NK-92 treated with Interleukin-12 subunit alpha and Interleukin-12 subunit beta, amount 100 ng/mL, for 24 hours (cell line): ENCODE measurements around the gene GAB2.
"Not testable (repeated sequence)": the region's sequence is repeated elsewhere in the genome, so short reads cannot be mapped to it uniquely, and the experiment has no call there.

Experiments used
- DNase-seq: peaks from one replicate; lab custom pipeline; 2025; lab: John Stamatoyannopoulos, UW

The GAB2 gene

DNA sequence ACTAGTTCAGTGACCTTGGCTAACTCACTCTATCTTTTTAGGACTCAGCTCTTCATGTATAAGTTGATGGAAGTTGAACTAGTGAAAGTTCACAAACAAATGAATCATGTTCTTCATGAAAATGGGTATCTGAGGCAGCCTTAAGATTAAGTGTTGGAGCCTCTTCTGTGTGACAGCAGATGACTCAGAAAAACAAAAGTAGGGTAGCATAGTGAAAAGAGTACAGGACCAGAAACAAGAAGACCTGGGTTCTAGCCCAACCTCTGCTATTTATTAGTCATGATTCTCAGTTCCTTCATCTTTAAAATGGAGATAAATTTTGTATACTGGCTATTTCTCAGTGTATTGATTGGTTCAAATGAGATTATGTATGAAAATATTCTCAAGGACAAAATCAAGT, 168.7 kb downstream of the GAB2 start:
- no peak for DNase-seq

GRCh38 chr11:78248191-78248590, 169.4 kb downstream of the GAB2 start:
- DNase-seq: no peak

- no peak for DNase-seq
Observed at GRCh38 chr11:78244546-78245255, 172.9 kb downstream of the GAB2 start.

DNA sequence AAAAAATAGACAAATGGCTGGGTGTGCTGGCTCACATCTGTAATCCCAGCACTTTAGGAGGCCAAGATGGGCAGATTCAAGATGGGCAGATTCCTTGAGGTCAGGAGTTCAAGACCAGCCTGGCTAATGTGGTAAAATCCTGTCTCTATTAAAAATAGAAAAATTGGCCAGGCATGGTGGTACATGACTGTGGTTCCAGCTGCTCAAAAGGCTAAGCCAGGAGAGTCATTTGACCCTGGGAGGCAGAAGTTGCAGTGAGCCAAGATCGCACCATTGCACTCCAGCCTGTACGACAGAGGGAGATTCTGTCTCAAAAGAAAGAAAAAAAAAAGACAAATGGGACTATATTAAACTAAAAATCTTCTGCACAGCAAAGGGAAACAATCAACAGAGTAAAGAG, 173.5 kb downstream of the GAB2 start:
- no peak for DNase-seq

DNA sequence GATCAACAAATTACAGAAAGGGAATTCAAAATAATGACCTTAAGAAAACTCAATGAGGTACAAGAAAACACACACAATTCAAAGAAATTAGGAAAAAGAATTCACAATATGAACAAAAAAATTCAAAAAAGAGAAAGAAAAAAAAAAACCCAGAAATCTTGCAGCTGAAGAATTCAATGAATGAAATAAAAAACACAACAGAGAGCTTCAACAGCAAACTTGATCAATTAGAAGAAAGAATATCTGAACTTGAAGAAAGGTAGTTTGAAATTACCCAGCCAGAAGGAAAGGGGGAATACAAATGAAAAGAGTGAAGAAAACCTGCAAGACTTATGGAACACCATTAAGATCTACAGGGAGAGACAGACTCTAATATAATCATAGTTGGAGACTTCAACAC, 176.1 kb downstream of the GAB2 start:
- no peak for DNase-seq

DNA sequence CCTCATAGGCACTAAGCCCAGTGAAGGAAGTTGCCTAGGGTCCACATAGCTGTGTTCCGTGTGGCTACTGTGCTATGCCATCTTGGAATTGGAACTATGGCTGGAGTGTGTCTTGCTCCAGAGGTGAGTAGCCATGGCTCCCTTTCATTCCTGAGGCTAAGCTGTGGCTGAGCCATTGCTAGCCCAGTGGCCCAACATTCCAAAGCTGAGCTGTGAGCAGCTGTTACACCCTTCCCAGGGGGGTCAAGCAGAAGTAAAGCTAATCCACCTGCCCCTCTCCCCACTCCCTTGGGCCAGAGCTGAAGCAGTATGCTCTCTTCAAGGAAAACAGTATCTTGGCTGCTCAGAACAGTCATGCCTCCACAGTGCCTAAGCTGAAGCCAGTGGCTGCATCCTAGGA, 177.8 kb downstream of the GAB2 start:
- DNase-seq: no peak

- DNase-seq: no peak
Observed at GRCh38 chr11:78237293-78238046, 180.2 kb downstream of the GAB2 start.

GRCh38 chr11:78234006-78234405, 183.6 kb downstream of the GAB2 start:
- DNase-seq: no peak

DNA sequence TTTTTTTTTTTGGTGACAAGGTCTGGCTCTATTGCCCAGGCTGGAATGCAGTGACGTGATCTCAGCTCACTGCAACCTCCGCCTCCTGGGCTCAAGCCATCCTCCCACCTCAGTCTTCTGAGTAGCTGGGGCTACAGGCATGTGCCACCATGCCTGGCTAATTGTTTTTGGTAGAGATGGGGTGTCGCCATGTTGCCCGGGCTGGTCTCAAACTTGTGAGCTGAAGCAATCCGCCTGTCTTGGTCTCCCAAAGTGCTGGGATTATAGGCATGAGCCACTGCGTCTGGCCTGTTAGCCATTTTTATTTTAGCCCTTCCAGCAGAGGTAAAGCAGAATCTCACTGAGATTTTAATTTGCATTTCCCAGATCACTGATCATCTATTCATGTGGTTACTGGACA, 184.6 kb downstream of the GAB2 start:
- not testable (repeated sequence) for DNase-seq

GRCh38 chr11:78231962-78232501, 185.6 kb downstream of the GAB2 start:
- no peak for DNase-seq

DNA sequence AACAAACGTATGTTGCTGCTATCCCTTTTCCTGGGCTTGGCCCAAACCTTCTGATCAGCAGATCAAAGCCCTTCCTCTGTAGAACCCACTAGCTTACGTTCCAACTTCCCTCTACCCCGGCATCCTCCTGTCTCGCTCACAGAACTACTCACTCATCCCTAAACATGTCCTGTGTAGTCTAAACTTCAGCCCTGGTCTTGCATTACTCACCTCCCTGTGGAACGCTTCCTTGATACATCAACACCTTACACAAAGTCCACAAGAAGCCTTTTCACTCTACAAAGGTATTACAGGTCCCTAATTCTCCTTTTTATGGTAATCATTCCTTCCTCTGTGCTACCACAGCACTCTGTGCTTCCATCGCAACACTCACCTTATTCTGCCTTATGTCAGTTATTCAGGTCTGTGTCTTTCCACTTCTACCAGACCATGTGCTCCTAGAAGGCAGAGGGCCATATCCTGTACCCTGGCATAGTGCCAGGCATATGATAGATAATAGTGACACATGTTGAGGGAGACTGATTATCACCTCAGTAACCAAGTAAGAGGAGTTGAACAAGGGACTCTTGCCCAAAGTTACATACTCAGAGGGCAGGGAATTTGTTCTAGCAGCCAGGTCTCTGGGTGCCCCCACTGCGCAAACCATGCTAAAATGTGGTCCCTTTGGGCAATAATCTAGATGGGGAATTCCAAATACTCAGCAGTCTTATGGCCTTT, 187.3 kb downstream of the GAB2 start:
- no peak for DNase-seq

- DNase-seq: no peak
Observed at GRCh38 chr11:78229106-78229505, 188.5 kb downstream of the GAB2 start.

- no peak for DNase-seq
Observed at GRCh38 chr11:78228467-78228866, 189.2 kb downstream of the GAB2 start.

DNA sequence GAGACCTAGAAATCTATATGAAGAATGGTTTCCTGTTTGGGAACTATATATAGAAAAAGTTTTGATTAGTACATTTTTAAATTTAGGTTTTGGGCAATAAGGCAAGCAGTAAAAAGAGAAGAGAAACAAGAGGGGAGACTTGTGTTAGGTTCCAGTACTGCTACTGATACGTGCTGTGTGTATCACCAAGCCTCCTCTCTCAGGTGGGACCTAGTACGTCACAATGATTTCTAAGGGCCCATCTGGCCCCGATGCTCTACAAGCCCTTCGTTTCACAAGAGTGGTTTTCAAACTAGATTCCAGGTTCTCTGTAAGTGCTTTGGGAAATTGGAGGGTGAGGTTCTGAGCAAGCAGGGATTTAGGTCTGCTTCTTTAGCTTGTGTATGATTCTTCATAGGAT, 189.7 kb downstream of the GAB2 start:
- DNase-seq: no peak

DNA sequence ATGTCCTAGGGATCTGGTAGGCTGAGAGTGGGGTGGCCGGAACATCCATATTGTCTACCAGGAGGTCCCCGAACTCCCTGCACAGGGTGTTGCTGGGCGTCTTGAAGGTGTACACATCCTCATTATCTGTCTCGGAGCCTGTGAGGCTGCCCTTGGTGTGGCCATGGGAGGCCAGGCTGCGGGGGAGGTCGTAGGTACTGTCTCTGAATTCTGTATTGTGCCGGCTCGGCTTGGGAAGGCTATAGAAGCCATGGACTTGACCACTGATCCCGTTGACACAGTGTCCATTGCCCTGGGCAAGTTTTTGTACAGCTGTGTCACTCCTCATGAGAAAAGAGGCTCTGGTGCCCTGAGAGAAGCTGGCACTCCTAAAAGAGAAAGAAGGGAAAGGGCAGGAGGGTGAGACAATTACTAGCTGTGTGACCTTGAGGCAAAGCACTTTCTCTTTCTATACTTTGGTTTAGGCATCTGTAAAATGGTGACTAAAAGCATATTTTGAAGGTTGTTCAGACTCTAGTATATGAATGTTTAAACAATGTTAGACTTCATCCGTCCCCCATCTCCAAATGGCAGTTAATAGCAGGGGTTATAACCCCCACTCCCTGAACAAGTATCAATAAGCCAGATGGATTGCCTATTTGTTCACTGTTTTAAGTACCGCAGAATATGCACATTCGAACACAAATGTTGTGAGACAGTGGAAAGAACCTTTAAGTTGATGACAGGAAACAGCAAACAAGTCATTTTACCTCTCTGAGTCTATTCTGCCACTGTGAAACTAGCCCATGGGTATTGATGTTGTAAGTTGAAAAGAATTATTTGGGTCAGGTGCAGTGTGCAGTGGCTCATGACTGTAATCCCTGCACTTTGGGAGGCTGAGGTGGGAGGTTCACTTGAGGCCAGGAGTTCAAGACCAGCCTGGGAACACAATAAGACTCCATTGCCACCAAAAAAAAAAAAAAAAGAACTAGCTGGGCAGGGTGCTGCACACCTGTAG, 190.6 kb downstream of the GAB2 start:
- DNase-seq: no peak

GRCh38 chr11:78224906-78225420, 192.7 kb downstream of the GAB2 start:
- DNase-seq: no peak

DNA sequence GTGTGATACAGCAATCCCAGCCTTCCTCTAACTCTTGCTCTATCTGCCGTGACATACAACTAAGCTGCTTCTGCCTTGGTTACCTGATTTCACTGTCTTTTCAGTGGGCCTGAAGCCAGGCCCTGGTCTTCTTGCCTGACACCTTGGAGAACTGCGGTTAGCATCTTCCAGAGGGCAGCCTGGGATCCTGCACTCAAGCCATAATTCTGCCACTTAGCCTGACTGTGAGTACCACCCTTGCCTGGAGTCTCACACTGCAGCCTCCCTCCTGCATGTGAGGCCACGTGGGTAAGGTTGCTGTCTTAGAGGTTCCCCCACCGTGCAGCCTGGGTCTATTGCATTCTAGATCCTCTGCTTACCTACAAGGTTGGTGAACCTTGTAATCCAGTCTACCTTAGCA, 193.1 kb downstream of the GAB2 start:
- DNase-seq: no peak

DNA sequence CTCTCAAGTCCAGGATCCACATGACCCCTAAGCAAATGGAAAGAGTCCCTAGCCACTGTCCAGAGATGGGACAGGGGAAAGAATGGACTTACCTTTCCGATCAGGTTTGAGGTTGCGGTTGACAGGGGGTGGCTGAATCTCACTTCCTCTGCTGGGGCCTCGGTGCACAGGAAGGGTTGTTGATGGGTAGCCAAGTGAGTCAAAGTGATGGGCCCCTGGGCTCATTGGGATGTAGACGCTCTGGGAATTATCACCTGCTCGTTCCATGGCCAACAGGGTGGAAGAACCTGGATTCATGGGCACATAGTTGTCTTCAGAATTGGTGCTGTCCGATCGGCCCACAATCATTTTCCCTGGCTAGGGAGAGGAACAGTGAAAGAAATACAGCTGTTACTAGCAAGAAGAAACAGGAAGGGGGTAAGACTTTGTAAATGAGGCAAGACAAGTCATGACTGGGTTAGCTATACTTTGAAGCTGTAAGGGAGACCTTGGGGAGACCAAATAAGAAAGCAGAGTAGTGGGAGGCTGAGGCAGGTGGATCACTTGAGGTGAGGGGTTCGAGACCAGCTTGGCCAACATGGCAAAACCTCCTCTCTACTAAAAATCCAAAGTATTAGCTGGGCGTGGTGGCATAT, 194.2 kb downstream of the GAB2 start:
- DNase-seq: no peak

DNA sequence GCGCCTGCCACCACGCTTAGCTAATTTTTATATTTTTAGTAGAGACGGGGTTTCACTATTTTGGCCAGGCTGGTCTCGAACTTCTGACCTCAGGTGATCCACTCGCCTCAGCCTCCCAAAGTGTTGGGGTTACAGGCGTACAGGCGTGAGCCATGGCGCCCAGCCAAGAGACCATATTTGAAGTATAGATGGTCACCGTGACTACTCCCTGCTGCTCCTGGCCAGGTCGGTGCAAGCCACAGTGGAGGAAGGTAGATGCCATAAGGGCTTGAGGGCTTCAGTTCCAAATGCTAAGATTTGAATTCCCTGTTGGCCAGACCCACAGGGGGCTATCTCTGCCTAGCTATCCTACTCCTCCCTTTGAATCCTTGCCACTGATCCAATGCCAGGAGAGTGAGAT, 194.9 kb downstream of the GAB2 start:
- not testable (repeated sequence) for DNase-seq

DNA sequence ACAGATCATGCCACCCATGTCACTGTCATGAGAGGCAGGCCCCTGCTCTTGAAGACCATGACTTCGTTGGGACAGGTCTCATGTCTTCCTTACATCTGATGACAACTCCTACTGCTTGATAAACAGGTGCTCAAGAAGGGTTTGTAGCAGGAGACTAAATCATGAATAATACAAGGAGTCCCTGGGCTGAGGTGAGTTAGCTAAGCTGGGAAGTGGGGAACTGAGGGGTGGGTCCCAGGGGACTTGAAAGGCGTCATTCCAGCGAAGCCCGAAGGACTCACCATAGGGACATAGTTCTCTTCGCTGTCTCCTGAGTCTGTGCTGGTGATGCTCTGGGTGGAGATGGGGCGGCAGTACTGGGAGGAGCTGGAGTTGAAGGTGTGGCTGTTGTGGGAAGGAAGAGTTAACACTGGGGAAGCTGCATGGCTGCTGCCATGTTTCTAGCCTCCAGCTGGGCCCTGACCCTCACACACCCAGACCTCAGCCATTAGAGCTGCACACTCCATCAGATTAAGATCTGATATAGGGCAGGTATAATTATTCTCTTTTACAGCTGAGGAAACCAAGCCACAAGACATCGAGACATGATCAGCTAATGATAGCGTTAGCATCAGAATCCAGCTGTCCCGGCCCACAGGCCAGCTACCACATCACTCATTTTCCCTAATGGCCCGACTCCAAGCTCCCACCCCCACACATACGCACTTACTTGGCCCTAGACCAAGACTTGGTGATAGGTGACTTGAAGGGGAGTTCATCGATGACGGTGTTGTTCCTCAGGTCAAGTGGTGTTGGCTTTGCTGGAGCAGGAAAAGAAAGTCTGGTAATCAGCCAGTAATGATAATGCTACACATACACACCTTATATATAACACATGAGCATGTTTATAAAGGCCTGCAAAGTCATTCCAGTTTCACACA, 196.0 kb downstream of the GAB2 start:
- no peak for DNase-seq
